DND-41 (cell line): ENCODE measurements around the gene RASL10B.

Experiments used
- CTCF ChIP-seq: IDR thresholded peaks from 2 replicates; pipeline ENCODE4 v1.5.1; 2012; ENCODE audit warnings: borderline replicate concordance, low read length, moderate library complexity, mild to moderate bottlenecking; ENCODE audit not compliant: poor library complexity, severe bottlenecking; ENCODE audit errors: extremely low read depth
- EZH2 ChIP-seq: IDR thresholded peaks from 3 replicates; pipeline ENCODE4 v1.6.1; 2012; ENCODE audit warnings: borderline replicate concordance, low read depth, mild to moderate bottlenecking, moderate library complexity, low read length, inconsistent platforms; ENCODE audit not compliant: severe bottlenecking

GRCh38 chr17:35765086-35765710 lies 33.8 kb downstream of the RASL10B start:
- TF ChIP-seq CTCF (no peak), EZH2 (no peak)
